SH-SY5Y (cell line): ENCODE results near the gene PGM1.

Source experiments
- GATA2 ChIP-seq: IDR thresholded peaks from 2 replicates; pipeline ENCODE4 v1.6.1; 2011; ENCODE audit warnings: mild to moderate bottlenecking, low read depth, low read length
- GATA3 ChIP-seq: IDR thresholded peaks from 2 replicates; pipeline ENCODE4 v1.6.1; 2011; ENCODE audit warnings: low read depth, mild to moderate bottlenecking, low read length, moderate library complexity

- no peak for TF ChIP-seq GATA2
- no peak for TF ChIP-seq GATA3
Measured at GRCh38 chr1:63679076-63679475, 85.9 kb downstream of the PGM1 start.
